ENCODE results near the gene USP12.
"Not testable (repeated sequence)": the region's sequence is repeated elsewhere in the genome, so short reads cannot be mapped to it uniquely, and the experiment has no call there.

USP12 gene

DNA sequence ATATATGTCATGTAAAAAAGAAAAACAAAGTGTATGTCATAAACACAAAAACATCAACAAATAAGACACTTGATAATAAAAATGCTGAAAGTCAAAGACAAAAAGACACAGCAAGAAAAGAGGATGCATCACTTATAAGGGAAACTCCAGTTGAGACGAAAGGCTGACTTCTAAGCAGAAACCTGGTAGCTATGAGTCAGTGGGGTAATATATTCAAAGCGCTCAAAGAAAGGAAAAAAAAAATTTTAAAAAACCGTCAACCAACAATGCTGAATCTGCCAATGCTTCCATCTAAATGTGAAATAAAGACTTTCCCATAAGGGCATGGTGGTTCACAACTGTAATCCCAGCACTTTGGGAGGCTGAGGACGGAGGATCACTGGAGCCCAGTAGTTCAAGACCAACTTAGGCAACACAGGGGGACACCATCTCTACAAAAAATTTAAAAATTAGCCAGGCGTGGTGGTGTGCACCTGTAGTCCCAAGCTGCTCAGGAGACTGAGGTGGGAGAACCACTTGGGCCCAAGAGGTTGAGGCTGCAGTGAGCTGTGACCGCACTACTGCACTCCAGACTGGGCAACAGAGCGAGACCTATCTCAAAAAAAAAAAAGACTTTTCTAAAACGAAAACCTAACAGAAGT is 24.0 kb downstream of the USP12 start:
- DNase-seq, result no peak

- no peak for DNase-seq
Observed at GRCh38 chr13:27141746-27142145, 29.9 kb downstream of the USP12 start.

- not testable (repeated sequence) for DNase-seq
Observed at GRCh38 chr13:27141159-27141558, 30.5 kb downstream of the USP12 start.

- DNase-seq, result no peak
Observed at GRCh38 chr13:27140060-27140459, 31.6 kb downstream of the USP12 start.

GRCh38 chr13:27139565-27139964 is 32.0 kb downstream of the USP12 start:
- no peak for DNase-seq

DNA sequence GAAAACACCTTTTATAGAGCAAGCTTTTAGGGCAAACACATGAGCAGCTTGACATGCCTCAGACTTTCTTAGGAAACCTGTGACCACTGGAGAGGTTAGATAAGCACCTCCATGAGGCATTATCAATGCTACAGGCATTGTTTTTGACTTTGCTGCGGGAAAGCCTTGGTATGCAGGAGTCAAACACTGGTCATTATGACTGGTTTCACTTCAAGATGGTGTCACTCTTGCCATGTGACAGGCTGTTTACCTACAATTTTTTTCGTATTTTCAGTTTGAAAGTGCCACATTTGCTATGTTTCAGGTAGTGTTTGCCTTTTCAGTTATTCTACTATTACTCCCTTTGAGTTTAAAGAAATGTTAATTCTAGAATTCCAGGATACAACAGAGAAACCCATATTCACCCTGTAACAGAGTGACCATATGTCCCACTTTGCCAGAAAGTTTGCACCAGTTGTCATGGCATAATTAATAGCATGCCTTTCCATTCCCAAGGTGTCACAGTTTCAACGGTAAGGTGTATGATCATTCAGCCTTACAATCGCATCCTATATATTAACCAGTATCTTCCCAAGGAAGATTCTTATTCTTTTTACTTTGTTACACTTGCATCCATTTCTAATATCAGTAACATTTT is 33.0 kb downstream of the USP12 start:
- DNase-seq, result no peak

- no peak for DNase-seq
Observed at GRCh38 chr13:27137759-27138158, 33.9 kb downstream of the USP12 start.

- no peak for DNase-seq
Observed at GRCh38 chr13:27135023-27135422, 36.6 kb downstream of the USP12 start.

- DNase-seq, result no peak
Observed at GRCh38 chr13:27133889-27134288, 37.7 kb downstream of the USP12 start.

- no peak for DNase-seq
Observed at GRCh38 chr13:27132538-27132937, 39.1 kb downstream of the USP12 start.

DNA sequence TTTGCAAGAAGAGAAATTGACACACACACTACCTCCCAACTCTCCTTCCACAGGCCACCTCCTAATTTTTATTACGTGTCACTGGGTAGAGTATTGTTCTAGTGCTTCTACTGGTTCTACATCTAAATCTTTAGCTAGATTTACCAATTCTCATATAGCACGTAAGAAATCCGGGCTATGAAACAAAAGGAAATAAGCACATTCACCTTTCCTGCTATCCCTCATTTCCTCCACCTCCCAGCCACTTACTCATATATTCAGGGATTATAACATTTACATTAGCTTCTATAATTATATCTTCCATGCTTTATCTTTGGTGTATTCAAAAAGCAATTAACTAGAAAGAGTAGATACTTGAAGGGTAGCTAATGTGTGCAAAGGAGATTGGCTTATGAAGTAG is 39.7 kb downstream of the USP12 start:
- no peak for DNase-seq

GRCh38 chr13:27130979-27131623 is 40.5 kb downstream of the USP12 start:
- peak; percentile 38 for DNase-seq

DNA sequence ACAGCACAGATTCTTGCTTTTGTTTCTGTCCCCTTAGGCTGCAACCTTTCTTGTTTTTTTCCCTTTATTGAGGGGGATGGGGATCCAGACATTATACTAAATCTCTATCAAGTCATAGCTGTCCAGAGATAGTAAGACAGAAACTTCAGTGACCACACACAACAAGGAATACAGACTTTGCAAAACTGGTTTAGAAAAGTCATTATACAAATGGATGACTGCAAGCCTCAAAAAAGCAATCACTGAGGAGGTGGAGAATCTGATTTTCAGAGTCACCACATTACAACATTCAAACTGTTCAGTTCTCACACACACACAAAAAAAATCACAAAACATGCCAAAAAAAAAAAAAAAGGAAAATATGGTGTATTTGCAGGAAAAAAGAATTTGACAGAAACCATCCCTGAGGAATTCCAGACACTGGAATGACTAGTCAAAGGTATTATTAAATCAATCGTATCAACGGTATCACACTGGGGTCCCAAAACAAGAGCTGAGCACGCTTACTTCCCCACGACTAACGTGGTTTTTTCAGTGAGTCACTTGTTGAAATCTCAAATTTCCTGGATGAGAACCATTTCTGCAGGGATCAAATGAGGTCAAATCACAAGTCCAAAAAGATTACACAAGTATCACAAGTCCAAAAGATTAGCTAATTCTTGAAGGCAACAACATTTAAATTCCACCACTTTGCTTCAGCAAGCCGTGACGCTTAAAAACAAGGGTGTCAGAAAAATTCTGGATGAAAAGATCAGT is 41.2 kb downstream of the USP12 start:
- DNase-seq, result no peak

DNA sequence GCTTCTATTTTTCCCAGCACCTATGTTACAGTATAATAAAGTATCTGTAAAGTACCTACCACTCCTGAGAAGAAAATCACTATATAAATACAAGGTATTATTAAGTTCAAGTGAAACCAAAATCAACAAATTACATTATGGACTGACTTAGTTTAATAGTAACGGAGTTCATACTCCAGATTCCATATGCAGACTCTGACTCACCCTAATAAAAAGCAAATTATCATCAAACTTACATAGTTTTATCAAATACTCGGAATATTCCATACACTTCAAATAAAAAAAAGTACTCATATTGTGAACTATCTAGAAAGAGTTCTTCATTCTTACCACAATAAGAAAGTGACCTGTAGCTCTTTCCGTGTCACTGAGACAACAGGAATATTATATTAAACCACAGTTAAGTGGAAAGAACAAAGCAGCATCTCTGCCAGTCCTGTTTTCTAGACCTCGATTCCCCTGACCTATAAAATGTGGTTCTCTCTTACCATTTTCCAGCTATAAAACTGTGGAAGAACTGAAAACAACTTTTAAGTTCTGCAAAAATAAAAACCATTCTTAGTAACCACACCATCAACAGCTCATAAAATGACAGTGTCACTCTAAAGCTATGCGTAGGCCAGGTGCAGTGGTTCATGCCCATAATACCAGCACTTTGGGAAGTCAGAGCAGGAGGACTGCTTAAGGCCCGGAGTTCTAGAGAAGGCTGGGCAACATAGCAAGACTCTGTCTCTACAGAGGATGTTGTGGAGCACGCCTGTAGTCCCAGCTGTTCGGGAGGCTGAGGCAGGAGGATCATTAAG is 42.6 kb downstream of the USP12 start:
- no peak for DNase-seq

- DNase-seq, result no peak
Observed at GRCh38 chr13:27126859-27127258, 44.8 kb downstream of the USP12 start.

GRCh38 chr13:27125357-27126282 is 46.0 kb downstream of the USP12 start:
- no peak for DNase-seq

- DNase-seq, result no peak
Observed at GRCh38 chr13:27124571-27124970, 47.0 kb downstream of the USP12 start.

GRCh38 chr13:27123445-27123844 is 48.2 kb downstream of the USP12 start:
- not testable (repeated sequence) for DNase-seq

DNA sequence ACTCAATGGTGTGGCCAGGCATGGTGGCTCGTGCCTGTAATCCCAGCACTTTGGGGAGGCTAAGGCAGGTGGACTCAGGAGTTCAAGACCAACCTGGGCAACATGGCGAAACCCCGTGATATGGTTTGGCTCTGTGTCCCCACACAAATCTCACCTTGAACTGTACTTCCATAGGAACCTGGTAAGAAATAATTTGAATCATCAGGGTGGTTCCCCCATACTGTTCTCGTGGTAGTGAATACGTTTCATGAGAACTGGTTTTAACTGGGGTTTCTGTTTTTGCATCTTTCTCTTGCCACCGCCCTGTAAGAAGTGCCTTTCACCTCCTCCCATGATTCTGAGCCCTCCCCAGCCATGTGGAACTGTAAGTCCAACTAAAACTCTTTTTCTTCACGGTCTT is 49.6 kb downstream of the USP12 start:
- DNase-seq, result no peak

- DNase-seq, result no peak
Observed at GRCh38 chr13:27120811-27121210, 50.8 kb downstream of the USP12 start.

- DNase-seq, result no peak
Observed at GRCh38 chr13:27120011-27120410, 51.6 kb downstream of the USP12 start.

Data from activated CD4-positive, alpha-beta T cell treated with anti-CD3 and anti-CD28 coated beads, Interleukin-2, amount 50 U/mL, for 1 hour (primary cell).